Mucosa of stomach (tissue), 1 donor: Measurements from ENCODE around the gene VPS35L.

Source experiments
- H3K27me3 ChIP-seq: one replicate; pipeline ENCODE4 v1.7.0; 2013; ENCODE audit warnings: mild to moderate bottlenecking, low read length; ENCODE audit not compliant: control insufficient read depth, insufficient read depth
- H3K36me3 ChIP-seq: one replicate; pipeline ENCODE4 v1.7.0; 2013; ENCODE audit warnings: low read length; ENCODE audit not compliant: control insufficient read depth, insufficient read depth
- H3K4me1 ChIP-seq: one replicate; pipeline ENCODE4 v1.7.0; 2013; ENCODE audit warnings: mild to moderate bottlenecking, low read length; ENCODE audit not compliant: control insufficient read depth, insufficient read depth
- H3K4me3 ChIP-seq: one replicate; pipeline ENCODE4 v1.7.0; 2013; ENCODE audit warnings: low read length
- H3K9ac ChIP-seq: one replicate; pipeline ENCODE4 v1.7.0; 2013; ENCODE audit warnings: mild to moderate bottlenecking, low read length, moderate library complexity
- H3K9me3 ChIP-seq: one replicate; pipeline ENCODE4 v1.7.0; 2013; ENCODE audit warnings: mild to moderate bottlenecking, low read length, moderate library complexity; ENCODE audit not compliant: control insufficient read depth
- donor health status: Pancreatic carcinoma.

The VPS35L gene

GRCh38 chr16:19522397-19522732, 33.1 kb upstream of the VPS35L start:
- no peaks in the 10 kb centered on the region for H3K9me3 ChIP-seq
- H3K9ac ChIP-seq = peak overlapping the region; percentile 78
- peaks cover 7% of the 10 kb centered on the region for H3K4me1 ChIP-seq
- H3K4me3 ChIP-seq = no peak overlapping the region
- H3K36me3 ChIP-seq = no peaks in the 10 kb centered on the region
- H3K27me3 ChIP-seq = no peaks in the 10 kb centered on the region

GRCh38 chr16:19522760-19523159, 32.7 kb upstream of the VPS35L start:
- Histone ChIP-seq H3K9me3 (no peaks in the 10 kb centered on the region), H3K4me1 (peaks cover 7% of the 10 kb centered on the region), H3K9ac (no peak overlapping the region), H3K27me3 (no peaks in the 10 kb centered on the region), H3K36me3 (no peaks in the 10 kb centered on the region), H3K4me3 (no peak overlapping the region)

GRCh38 chr16:19523184-19523558, 32.3 kb upstream of the VPS35L start:
- Histone ChIP-seq H3K36me3 (no peaks in the 10 kb centered on the region), H3K27me3 (no peaks in the 10 kb centered on the region), H3K9me3 (no peaks in the 10 kb centered on the region), H3K4me1 (peaks cover 7% of the 10 kb centered on the region), H3K9ac (no peak overlapping the region), H3K4me3 (no peak overlapping the region)

DNA sequence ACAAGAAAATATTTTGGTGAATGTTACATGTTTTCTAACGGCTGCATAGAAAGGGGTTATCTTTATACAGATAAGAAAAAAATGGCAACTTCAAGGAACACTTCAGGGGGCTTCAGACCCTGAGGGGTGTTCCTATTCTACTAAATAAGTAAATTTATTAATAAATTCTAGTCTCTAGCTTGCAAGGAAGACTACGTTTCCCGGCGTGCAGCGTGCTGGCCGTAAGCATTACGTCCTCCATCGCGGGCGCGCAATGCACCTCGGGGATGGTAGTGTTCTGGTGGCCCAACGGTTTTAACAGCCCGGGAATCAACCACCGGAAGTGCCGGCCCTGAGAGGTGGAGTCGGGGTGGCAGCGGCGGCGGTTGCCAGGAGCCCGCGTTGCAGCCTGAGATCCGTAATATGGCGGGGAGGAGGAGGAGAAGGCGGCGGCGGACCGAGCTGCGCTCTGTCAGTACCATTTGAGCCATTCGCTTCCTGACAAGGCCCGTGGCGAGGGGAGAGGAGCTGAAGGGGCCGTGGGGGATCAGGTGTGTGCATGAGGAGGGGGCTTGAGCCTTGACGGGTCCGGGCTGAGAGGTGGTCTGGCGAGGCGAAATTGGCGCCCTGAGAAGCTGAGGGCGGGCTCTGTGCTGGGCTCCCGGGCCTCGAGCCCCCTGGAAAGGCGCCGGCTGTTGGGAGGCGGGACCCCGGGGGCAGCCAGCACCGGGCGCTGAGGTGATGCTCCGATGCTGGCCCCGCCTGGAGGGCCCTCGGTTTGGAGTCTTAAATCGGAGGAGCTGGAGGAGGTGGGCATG, 31.7 kb upstream of the VPS35L start, which contains the start of gene CCP110:
Gene CCP110 (plus strand): TSS at position 384 of the 797 bp plus-strand sequence. CDS start 3,940 bp downstream, outside the sequence.
- H3K36me3 ChIP-seq = no peaks in the 10 kb centered on the region
- no peaks in the 10 kb centered on the region for H3K27me3 ChIP-seq
- H3K9me3 ChIP-seq = no peaks in the 10 kb centered on the region
- peak within 1 kb of the TSS; percentile 66 for H3K9ac ChIP-seq
- peak within 1 kb of the TSS; percentile 58 for H3K4me3 ChIP-seq
- peaks cover 7% of the 10 kb centered on the region for H3K4me1 ChIP-seq

DNA sequence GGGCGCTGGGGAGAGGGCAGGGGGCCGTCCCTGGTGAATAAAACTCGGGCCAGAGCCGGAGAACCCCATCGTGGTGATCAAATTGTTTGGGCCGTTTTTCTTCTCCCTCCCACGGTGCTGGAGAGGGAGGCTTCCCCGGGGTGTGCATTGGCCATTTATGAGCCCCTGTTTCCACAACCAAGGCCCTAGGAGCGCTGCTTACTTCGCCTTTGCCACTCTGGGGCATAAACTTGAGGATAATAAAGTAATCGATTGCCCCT, 31.2 kb upstream of the VPS35L start:
- H3K4me3 ChIP-seq = peak overlapping the region; percentile 58
- H3K9ac ChIP-seq = peak overlapping the region; percentile 66
- no peaks in the 10 kb centered on the region for H3K27me3 ChIP-seq
- no peaks in the 10 kb centered on the region for H3K9me3 ChIP-seq
- peaks cover 7% of the 10 kb centered on the region for H3K4me1 ChIP-seq
- no peaks in the 10 kb centered on the region for H3K36me3 ChIP-seq

- peak overlapping the region; percentile 66 for H3K9ac ChIP-seq
- H3K36me3 ChIP-seq = no peaks in the 10 kb centered on the region
- H3K9me3 ChIP-seq = no peaks in the 10 kb centered on the region
- H3K4me3 ChIP-seq = peak overlapping the region; percentile 58
- H3K4me1 ChIP-seq = peaks cover 7% of the 10 kb centered on the region
- H3K27me3 ChIP-seq = no peaks in the 10 kb centered on the region
These were observed 30.7 kb upstream of the VPS35L start for GRCh38 chr16:19524616-19525384.

- H3K9me3 ChIP-seq = no peaks in the 10 kb centered on the region
- H3K9ac ChIP-seq = no peak overlapping the region
- peaks cover 7% of the 10 kb centered on the region for H3K4me1 ChIP-seq
- H3K36me3 ChIP-seq = no peaks in the 10 kb centered on the region
- no peaks in the 10 kb centered on the region for H3K27me3 ChIP-seq
- no peak overlapping the region for H3K4me3 ChIP-seq
These were observed 30.1 kb upstream of the VPS35L start for GRCh38 chr16:19525385-19525723.

DNA sequence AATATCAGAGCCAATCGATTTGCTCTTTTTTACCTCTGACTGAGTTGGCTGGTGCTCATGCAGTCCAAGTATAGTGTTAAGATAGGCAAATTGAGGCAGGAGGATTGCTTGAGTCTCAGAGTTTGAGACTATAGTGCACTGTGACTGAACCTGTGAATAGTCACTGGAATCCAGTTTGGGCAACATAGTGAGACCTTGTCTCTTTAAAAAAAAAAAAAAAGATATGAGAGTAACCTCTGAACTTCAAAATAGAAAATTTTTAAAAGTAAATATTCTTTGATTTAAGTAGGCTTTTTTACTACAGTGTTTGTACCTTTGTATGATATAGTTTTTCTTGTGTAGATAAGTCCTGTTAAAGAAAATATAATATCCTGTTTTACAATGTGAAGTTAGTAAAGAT, 28.3 kb upstream of the VPS35L start:
- Histone ChIP-seq H3K9ac (no peak overlapping the region), H3K36me3 (no peaks in the 10 kb centered on the region), H3K4me1 (peaks cover 5% of the 10 kb centered on the region), H3K27me3 (no peaks in the 10 kb centered on the region), H3K4me3 (no peak overlapping the region), H3K9me3 (no peaks in the 10 kb centered on the region)

DNA sequence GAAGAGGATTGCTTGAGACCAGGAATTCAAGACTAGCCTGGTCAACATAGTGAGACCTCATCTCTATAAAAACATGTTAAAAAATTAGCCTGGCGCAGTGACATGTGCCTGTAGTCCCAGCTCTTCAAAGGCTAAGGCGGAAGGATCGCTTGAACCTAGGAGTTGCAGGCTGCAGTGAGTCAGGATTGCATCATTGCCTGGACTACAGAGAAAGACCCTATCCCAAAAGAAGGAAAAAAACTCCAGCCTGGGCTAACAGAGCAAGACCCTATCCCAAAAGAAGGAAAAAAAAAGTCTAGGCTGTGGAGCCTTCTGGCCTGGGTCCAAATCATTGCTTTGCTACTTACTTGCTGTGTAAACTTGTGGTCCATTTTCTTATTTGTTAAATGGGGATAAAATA, 26.8 kb upstream of the VPS35L start:
- Histone ChIP-seq H3K4me3 (no peak overlapping the region), H3K27me3 (no peaks in the 10 kb centered on the region), H3K9me3 (no peaks in the 10 kb centered on the region), H3K9ac (no peak overlapping the region), H3K36me3 (no peaks in the 10 kb centered on the region), H3K4me1 (no peaks in the 10 kb centered on the region)

DNA sequence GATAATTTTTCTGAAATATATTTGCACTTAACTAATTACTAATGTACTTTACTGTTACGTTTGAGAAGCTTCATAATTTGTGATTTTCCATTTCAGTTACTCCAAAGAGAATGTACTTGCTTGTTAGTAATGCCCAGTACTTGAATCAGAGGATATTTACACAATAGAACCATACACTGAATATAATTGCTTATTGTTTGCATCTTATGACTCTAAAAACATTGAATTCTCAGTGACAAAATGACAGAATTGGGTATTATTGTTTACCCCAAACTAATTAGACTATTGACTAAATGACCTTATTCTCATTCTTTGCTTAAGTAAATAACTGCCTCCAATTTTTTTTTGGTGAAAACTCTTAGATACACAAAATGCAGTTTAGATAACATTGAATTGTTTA, 22.9 kb upstream of the VPS35L start:
- no peak overlapping the region for H3K9ac ChIP-seq
- H3K36me3 ChIP-seq = peaks cover 7% of the 10 kb centered on the region
- H3K4me3 ChIP-seq = no peak overlapping the region
- no peaks in the 10 kb centered on the region for H3K27me3 ChIP-seq
- no peaks in the 10 kb centered on the region for H3K9me3 ChIP-seq
- H3K4me1 ChIP-seq = no peaks in the 10 kb centered on the region

DNA sequence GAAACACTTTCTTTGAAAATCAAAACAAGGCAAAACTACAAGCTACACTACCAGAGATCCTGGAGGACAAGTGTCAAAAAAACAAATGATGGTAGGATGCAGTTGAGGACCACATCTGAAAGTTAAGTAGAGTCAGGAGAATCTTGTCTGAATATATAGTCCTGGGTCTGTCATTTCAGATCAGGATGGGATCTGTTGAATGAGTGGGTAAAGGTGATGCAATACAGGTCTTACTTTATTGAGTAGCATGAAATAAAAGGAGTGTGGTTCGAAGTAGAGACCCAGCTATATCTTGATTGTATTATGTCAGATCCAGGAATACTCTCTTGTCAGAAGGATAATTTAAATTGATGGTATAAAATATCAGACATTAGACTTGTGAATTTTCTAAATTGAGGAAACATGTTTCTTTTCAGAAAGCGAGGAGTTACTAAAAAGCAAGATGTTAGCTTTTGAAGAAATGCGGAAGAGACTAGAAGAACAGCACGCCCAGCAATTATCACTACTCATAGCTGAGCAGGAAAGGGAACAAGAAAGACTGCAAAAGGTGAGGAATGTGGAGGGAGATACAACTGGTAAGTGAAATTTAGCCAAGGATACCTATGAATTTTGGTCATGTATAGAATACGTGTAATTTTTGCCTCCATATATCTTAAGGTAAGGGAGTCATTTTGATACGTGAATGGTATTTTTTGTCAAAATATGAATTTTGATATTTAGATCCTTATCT, 15.1 kb upstream of the VPS35L start:
- Histone ChIP-seq H3K9ac (no peak overlapping the region), H3K4me3 (no peak overlapping the region), H3K27me3 (no peaks in the 10 kb centered on the region), H3K9me3 (no peaks in the 10 kb centered on the region), H3K36me3 (peaks cover 17% of the 10 kb centered on the region), H3K4me1 (no peaks in the 10 kb centered on the region)

GRCh38 chr16:19542138-19542821, 13.2 kb upstream of the VPS35L start:
- peaks cover 9% of the 10 kb centered on the region for H3K36me3 ChIP-seq
- no peak overlapping the region for H3K9ac ChIP-seq
- H3K9me3 ChIP-seq = no peaks in the 10 kb centered on the region
- H3K27me3 ChIP-seq = no peaks in the 10 kb centered on the region
- no peaks in the 10 kb centered on the region for H3K4me1 ChIP-seq
- H3K4me3 ChIP-seq = no peak overlapping the region
